Loucy (cell line): ENCODE data around the gene SLC9A9.

ENCODE experiments used
- CTCF ChIP-seq: fragments of 200-600 bp; sonication (generic); conservative IDR thresholded peaks from 2 replicates; pipeline ENCODE4 v1.5.1; 2014; ENCODE audit warnings: mild to moderate bottlenecking, antibody characterized with exemption, low read length
- EZH2phosphoT487 ChIP-seq: fragments of 200-600 bp; IDR thresholded peaks from 2 replicates; pipeline ENCODE4 v1.6.1; 2018; ENCODE audit warnings: antibody characterized with exemption, mild to moderate bottlenecking, moderate library complexity, borderline replicate concordance

- TF ChIP-seq CTCF, result no peak
- no peak for TF ChIP-seq EZH2phosphoT487
Observed at GRCh38 chr3:143859465-143860203, 11.4 kb upstream of the SLC9A9 start.
